Keratinocyte (primary cell): Measurements from ENCODE around the gene NBL1. TPM values are rescaled to one million over a fixed set of nuclear protein-coding genes. Genes with fewer than 3 reads are reported as not detected.

Experiments used
- DNase-seq: peaks from one replicate; pipeline ENCODE4 v3.0.0-alpha.2; 2011; ENCODE audit warnings: low read depth, missing footprints, low spot score
- FAIRE-seq: peaks from 2 replicates; lab custom pipeline; 2011; peaks lifted over from hg19 to GRCh38; lab: Jason Lieb, UNC
- H2AFZ ChIP-seq: 2 replicates; pipeline ENCODE4 v1.6.0; 2012; ENCODE audit warnings: low read length, control low read depth, inconsistent platforms; ENCODE audit not compliant: control insufficient read depth
- H3K27ac ChIP-seq: 2 replicates; pipeline ENCODE4 v1.5.1; 2011; ENCODE audit warnings: low read length; ENCODE audit not compliant: control insufficient read depth, insufficient read depth
- H3K27me3 ChIP-seq: 3 replicates; pipeline ENCODE4 v1.6.0; 2011; ENCODE audit warnings: low read length; ENCODE audit not compliant: control insufficient read depth, insufficient read depth; ENCODE audit errors: extremely low read depth
- H3K36me3 ChIP-seq, 2 experiments: 2 replicates in 1 of 2; 3 replicates in 1 of 2; pipeline ENCODE4 v1.5.1; 2011; ENCODE audit warnings: low read length in 2 of 2, mild to moderate bottlenecking in 1 of 2; ENCODE audit not compliant: control insufficient read depth in 2 of 2, insufficient read depth in 2 of 2; ENCODE audit errors: extremely low read depth in 1 of 2
- H3K4me1 ChIP-seq: 3 replicates; pipeline ENCODE4 v1.5.1; 2011; ENCODE audit warnings: low read length; ENCODE audit not compliant: control insufficient read depth, insufficient read depth; ENCODE audit errors: extremely low read depth
- H3K4me2 ChIP-seq: 3 replicates; pipeline ENCODE4 v1.6.0; 2011; ENCODE audit warnings: low read depth, low read length; ENCODE audit not compliant: control insufficient read depth, insufficient read depth; ENCODE audit errors: extremely low read depth
- H3K4me3 ChIP-seq, 3 experiments: fragments of 200-600 bp in 1 of 3; sonication (generic) in 1 of 3; 2 replicates in 2 of 3; 3 replicates in 1 of 3; pipeline ENCODE4 v1.5.1; 2011 to 2016; ENCODE audit warnings: low read length in 3 of 3, mild to moderate bottlenecking in 3 of 3, control low read depth in 2 of 3, inconsistent platforms in 1 of 3, low read depth in 1 of 3, mixed read lengths in 1 of 3, mixed run types in 1 of 3, moderate library complexity in 1 of 3; ENCODE audit not compliant: control insufficient read depth in 2 of 3, insufficient read depth in 2 of 3; ENCODE audit errors: extremely low read depth in 1 of 3
- H3K79me2 ChIP-seq: 2 replicates; pipeline ENCODE4 v1.6.0; 2012; ENCODE audit warnings: low read length; ENCODE audit not compliant: control insufficient read depth, insufficient read depth
- H3K9ac ChIP-seq: 3 replicates; pipeline ENCODE4 v1.6.0; 2011; ENCODE audit warnings: low read length; ENCODE audit not compliant: control insufficient read depth, insufficient read depth; ENCODE audit errors: extremely low read depth
- H3K9me1 ChIP-seq: 3 replicates; pipeline ENCODE4 v1.6.0; 2011; ENCODE audit warnings: low read length; ENCODE audit not compliant: control insufficient read depth, insufficient read depth; ENCODE audit errors: extremely low read depth
- H3K9me3 ChIP-seq: 2 replicates; pipeline ENCODE4 v1.5.1; 2012; ENCODE audit warnings: low read depth, low read length; ENCODE audit not compliant: control insufficient read depth
- H4K20me1 ChIP-seq: 3 replicates; pipeline ENCODE4 v1.6.0; 2011; ENCODE audit warnings: low read length; ENCODE audit not compliant: control insufficient read depth, insufficient read depth; ENCODE audit errors: extremely low read depth
- EZH2 ChIP-seq: IDR thresholded peaks from one replicate; pipeline ENCODE4 v1.6.1; 2012; ENCODE audit warnings: inconsistent platforms, mild to moderate bottlenecking, low read length, moderate library complexity
- dilution Hi-C: fragments of 300-500 bp; cut with MboI; formaldehyde crosslinking; loops from one replicate; pipeline ENCODE4 v1.7.0; 2020; ENCODE audit warnings: low sequenced_read_pairs; ENCODE audit not compliant: extremely low pct_ligation_motif_present
- polyA plus RNA-seq, 5 experiments: library from polyadenylated mRNA; depleted of rRNA in 3 of 5; stranded (reverse) in 3 of 5; stranded (forward) in 1 of 5; unstranded in 1 of 5; fragments of >200 nt; gene quantifications; 1 replicate in 1 of 5; 2 replicates in 3 of 5; 3 replicates in 1 of 5; pipeline versions ENCODE4 v1.2.1 to v1.2.3, GENCODE V29; 2011 to 2012; ENCODE audit warnings: missing spikeins in 2 of 5, low read depth in 1 of 5, low replicate concordance in 1 of 5
- TF ChIP-seq, protein P1 (sequence below), 3 experiments: IDR thresholded peaks in 1 of 3; conservative IDR thresholded peaks in 1 of 3; optimal IDR thresholded peaks in 1 of 3; 2 replicates in 2 of 3; 3 replicates in 1 of 3; pipeline versions ENCODE3 to v1.5.1; 2011; ENCODE audit warnings: low read length in 3 of 3, mild to moderate bottlenecking in 3 of 3, moderate library complexity in 2 of 3, control low read depth in 1 of 3, inconsistent platforms in 1 of 3; ENCODE audit not compliant: insufficient read depth in 2 of 3; ENCODE audit errors: extremely low read depth in 1 of 3

Gene NBL1
- polyA plus RNA-seq, 1 donor (not counting 4 experiments of a cell fraction or from before 2014, with no cell fraction given) = 74.5 TPM

GRCh38 chr1:19608232-19608631 is 35.9 kb upstream of the NBL1 start:
- no peaks in the 10 kb centered on the region for H3K27me3 ChIP-seq
- no peak for FAIRE-seq
- no peak overlapping the region for H2AFZ ChIP-seq
- H3K27ac ChIP-seq = no peak overlapping the region
- TF ChIP-seq, protein P1, sequence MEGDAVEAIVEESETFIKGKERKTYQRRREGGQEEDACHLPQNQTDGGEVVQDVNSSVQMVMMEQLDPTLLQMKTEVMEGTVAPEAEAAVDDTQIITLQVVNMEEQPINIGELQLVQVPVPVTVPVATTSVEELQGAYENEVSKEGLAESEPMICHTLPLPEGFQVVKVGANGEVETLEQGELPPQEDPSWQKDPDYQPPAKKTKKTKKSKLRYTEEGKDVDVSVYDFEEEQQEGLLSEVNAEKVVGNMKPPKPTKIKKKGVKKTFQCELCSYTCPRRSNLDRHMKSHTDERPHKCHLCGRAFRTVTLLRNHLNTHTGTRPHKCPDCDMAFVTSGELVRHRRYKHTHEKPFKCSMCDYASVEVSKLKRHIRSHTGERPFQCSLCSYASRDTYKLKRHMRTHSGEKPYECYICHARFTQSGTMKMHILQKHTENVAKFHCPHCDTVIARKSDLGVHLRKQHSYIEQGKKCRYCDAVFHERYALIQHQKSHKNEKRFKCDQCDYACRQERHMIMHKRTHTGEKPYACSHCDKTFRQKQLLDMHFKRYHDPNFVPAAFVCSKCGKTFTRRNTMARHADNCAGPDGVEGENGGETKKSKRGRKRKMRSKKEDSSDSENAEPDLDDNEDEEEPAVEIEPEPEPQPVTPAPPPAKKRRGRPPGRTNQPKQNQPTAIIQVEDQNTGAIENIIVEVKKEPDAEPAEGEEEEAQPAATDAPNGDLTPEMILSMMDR (optimal IDR thresholded peaks at IDR 0.05 in 1 of 3, IDR thresholded peaks at IDR 0.05 in 1 of 3, conservative IDR thresholded peaks at IDR 0.05 in 1 of 3; ENCODE audit: extremely low read depth in 1 of 3, insufficient read depth in 2 of 3, low read length in 3 of 3) = no peak
- no peak for TF ChIP-seq EZH2
- dilution Hi-C loops = no loop called here
- peaks cover 79% of the 10 kb centered on the region for H3K79me2 ChIP-seq
- H3K9me1 ChIP-seq = no peaks in the 10 kb centered on the region
- H4K20me1 ChIP-seq = peaks cover 5% of the 10 kb centered on the region
- no peaks in the 10 kb centered on the region for H3K9me3 ChIP-seq
- no peak overlapping the region for H3K9ac ChIP-seq
- H3K4me2 ChIP-seq = no peak overlapping the region
- DNase-seq = no peak
- H3K36me3 ChIP-seq = peaks cover 5 to 6% of the 10 kb centered on the region in 2 experiments
- H3K4me1 ChIP-seq = peaks cover 8% of the 10 kb centered on the region
- H3K4me3 ChIP-seq = no peak overlapping the region

DNA sequence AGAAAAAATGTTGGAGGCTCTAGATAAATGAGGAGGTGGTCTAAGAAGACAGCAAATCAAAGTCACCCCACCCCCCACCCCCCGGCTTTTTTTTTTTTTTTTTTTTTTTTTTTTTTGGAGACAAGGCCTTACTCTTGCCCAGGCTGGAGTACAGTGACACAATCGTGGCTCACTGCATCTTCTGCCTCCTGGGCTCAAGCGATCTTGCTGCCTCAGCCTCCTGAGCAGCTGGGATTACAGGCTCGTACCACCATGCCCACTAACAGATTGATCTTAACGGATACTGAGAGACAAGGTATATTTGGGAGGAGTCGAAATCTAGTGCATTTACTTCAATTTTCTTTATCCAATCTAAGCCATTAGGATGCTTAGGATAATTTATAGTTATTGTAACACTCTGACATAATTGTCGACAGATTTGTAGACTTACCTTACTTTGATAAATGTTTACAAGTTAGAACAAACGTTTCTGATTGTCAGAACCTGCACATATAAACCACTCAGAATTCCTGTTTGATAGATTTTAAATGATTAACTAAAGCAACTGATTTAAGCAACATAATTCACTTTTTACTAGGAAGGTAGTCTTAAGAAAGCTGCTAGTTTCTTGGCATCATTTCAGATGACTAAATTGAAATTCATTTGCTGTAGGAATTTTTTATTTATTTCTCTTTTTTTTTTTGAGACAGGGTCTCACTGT is 33.7 kb upstream of the NBL1 start:
- no peak for DNase-seq
- FAIRE-seq = no peak
- no peak overlapping the region for H3K27ac ChIP-seq
- H3K79me2 ChIP-seq = peaks cover 67% of the 10 kb centered on the region
- no peaks in the 10 kb centered on the region for H3K9me3 ChIP-seq
- H3K36me3 ChIP-seq = peaks cover 3 to 8% of the 10 kb centered on the region in 2 experiments
- no peak for TF ChIP-seq EZH2
- TF ChIP-seq, protein P1 (optimal IDR thresholded peaks at IDR 0.05 in 1 of 3, IDR thresholded peaks at IDR 0.05 in 1 of 3, conservative IDR thresholded peaks at IDR 0.05 in 1 of 3; ENCODE audit: extremely low read depth in 1 of 3, insufficient read depth in 2 of 3, low read length in 3 of 3) = no peak
- dilution Hi-C loops = no loop called here
- no peaks in the 10 kb centered on the region for H3K27me3 ChIP-seq
- H3K4me1 ChIP-seq = peaks cover 8% of the 10 kb centered on the region
- H3K9ac ChIP-seq = no peak overlapping the region
- no peak overlapping the region for H3K4me3 ChIP-seq
- peak overlapping the region; percentile 39 for H3K4me2 ChIP-seq
- no peak overlapping the region for H2AFZ ChIP-seq
- no peaks in the 10 kb centered on the region for H3K9me1 ChIP-seq
- peaks cover 4% of the 10 kb centered on the region for H4K20me1 ChIP-seq
